SU-DHL-6 (cell line): ENCODE results near the gene NOTO.

Experiments
- H2AFZ ChIP-seq: fragments of 200-600 bp; sonication (generic); 2 replicates; pipeline ENCODE4 v1.6.1; 2014; ENCODE audit warnings: low read depth, mild to moderate bottlenecking, moderate library complexity, mixed read lengths, antibody characterized with exemption, low read length; ENCODE audit not compliant: severe bottlenecking
- H3F3A ChIP-seq: fragments of 200-600 bp; shearing (Covaris generic); 2 replicates; pipeline ENCODE4 v1.6.0; 2016; ENCODE audit warnings: antibody characterized with exemption, mild to moderate bottlenecking; ENCODE audit not compliant: insufficient read depth
- H3K27ac ChIP-seq: fragments of 200-600 bp; sonication (generic); 2 replicates; pipeline ENCODE4 v1.5.1; 2016; ENCODE audit warnings: low read depth, mild to moderate bottlenecking, low read length, moderate library complexity, mixed read lengths
- H3K27me3 ChIP-seq: fragments of 200-600 bp; sonication (generic), shearing (Covaris generic); 2 replicates; pipeline ENCODE4 v1.6.0; 2014; ENCODE audit warnings: mild to moderate bottlenecking, low read length
- H3K36me3 ChIP-seq: fragments of 200-600 bp; sonication (generic); 2 replicates; pipeline ENCODE4 v1.6.1; 2014; ENCODE audit warnings: mild to moderate bottlenecking, low read length, mixed read lengths
- H3K4me2 ChIP-seq: fragments of 300-600, 200-600 bp; shearing (Covaris generic), sonication (generic); 2 replicates; pipeline ENCODE4 v1.6.0; 2014; ENCODE audit warnings: low read length, low read depth, mild to moderate bottlenecking; ENCODE audit not compliant: poor library complexity, severe bottlenecking
- H3K4me3 ChIP-seq: fragments of 200-600 bp; sonication (generic); 2 replicates; pipeline ENCODE4 v1.5.1; 2014; ENCODE audit warnings: antibody characterized with exemption, low read length, mild to moderate bottlenecking, mixed read lengths; ENCODE audit not compliant: insufficient read depth, poor library complexity, severe bottlenecking
- H3K79me2 ChIP-seq: fragments of 200-600 bp; sonication (generic); 2 replicates; pipeline ENCODE4 v1.6.1; 2014; ENCODE audit warnings: mild to moderate bottlenecking, low read length, moderate library complexity; ENCODE audit not compliant: insufficient read depth
- H3K9ac ChIP-seq: fragments of 200-600 bp; sonication (generic); 2 replicates; pipeline ENCODE4 v1.7.0; 2014; ENCODE audit warnings: mild to moderate bottlenecking, low read length
- H3K9me2 ChIP-seq: fragments of 200-600 bp; sonication (generic); replicated peaks from 2 replicates; pipeline ENCODE4 v1.6.1; 2014; ENCODE audit warnings: low read length; ENCODE audit not compliant: insufficient read depth
- H3K9me3 ChIP-seq: fragments of 200-600 bp; sonication (generic); 2 replicates; pipeline ENCODE4 v1.6.1; 2014; ENCODE audit warnings: low read length, mixed read lengths; ENCODE audit not compliant: insufficient read depth
- H4K20me1 ChIP-seq: fragments of 200-600 bp; sonication (generic); 2 replicates; pipeline ENCODE4 v1.6.1; 2014; ENCODE audit warnings: low read depth, mild to moderate bottlenecking, antibody characterized with exemption, low read length, moderate library complexity, mixed read lengths
- EZH2phosphoT487 ChIP-seq: fragments of 200-600 bp; sonication (generic), shearing (Covaris generic); conservative IDR thresholded peaks from 2 replicates; pipeline ENCODE4 v1.6.1; 2018; ENCODE audit warnings: mild to moderate bottlenecking, antibody characterized with exemption, low read length, moderate library complexity, mixed read lengths
- TF ChIP-seq, protein P1 (sequence below): fragments of 200-600 bp; sonication (generic); IDR thresholded peaks from one replicate; pipeline ENCODE4 v1.5.1; 2017; ENCODE audit warnings: antibody characterized with exemption, mild to moderate bottlenecking, low read length, moderate library complexity; ENCODE audit not compliant: insufficient read depth, poor library complexity, severe bottlenecking

NOTO gene

DNA sequence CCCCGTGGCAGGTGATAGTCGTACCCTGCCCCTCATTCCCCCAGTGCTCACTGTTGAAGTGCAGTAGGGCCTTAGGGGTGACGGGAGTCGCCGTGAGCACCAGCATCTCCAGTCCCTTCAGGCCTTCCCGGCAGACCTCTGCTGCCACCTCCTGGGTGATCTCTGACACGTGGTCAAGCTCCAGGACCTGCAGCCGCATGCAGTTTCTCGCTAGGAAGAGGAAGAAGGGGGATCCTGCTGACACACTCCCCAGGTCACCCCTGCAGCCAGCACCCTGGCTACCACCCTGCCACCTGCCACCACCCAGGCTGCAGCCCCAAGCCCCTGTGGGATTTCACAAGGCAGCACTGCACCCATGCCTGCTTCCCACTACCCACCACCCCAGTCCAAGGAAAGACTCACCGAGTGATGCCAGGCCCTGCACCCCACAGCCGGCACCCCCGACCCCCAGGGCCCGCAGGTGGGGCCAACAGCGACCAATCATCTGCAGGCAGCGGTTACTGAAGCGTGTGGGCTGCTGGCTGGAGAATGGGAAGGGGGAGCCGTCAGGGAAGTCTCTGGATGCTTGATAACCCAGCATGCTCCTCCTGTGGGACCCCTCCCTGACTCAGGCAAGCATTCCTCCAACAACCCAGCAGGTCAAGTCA is 58.1 kb downstream of the NOTO start:
- Histone ChIP-seq H3K9ac (no peak overlapping the region), H3K27ac (no peak overlapping the region), H3F3A (no peaks in the 10 kb centered on the region; the same call in 1 of the 2 replicates), H2AFZ (no peak overlapping the region), H3K36me3 (no peaks in the 10 kb centered on the region), H4K20me1 (no peaks in the 10 kb centered on the region), H3K9me3 (no peaks in the 10 kb centered on the region), H3K4me3 (no peak overlapping the region), H3K79me2 (no peaks in the 10 kb centered on the region), H3K27me3 (no peaks in the 10 kb centered on the region), H3K4me2 (no peak overlapping the region), H3K9me2 (no peaks in the 10 kb centered on the region)
- TF ChIP-seq, protein P1, sequence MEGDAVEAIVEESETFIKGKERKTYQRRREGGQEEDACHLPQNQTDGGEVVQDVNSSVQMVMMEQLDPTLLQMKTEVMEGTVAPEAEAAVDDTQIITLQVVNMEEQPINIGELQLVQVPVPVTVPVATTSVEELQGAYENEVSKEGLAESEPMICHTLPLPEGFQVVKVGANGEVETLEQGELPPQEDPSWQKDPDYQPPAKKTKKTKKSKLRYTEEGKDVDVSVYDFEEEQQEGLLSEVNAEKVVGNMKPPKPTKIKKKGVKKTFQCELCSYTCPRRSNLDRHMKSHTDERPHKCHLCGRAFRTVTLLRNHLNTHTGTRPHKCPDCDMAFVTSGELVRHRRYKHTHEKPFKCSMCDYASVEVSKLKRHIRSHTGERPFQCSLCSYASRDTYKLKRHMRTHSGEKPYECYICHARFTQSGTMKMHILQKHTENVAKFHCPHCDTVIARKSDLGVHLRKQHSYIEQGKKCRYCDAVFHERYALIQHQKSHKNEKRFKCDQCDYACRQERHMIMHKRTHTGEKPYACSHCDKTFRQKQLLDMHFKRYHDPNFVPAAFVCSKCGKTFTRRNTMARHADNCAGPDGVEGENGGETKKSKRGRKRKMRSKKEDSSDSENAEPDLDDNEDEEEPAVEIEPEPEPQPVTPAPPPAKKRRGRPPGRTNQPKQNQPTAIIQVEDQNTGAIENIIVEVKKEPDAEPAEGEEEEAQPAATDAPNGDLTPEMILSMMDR, result no peak
- no peak for TF ChIP-seq EZH2phosphoT487
